ENCODE results near the gene STK32B.

The STK32B gene

GRCh38 chr4:5126857-5127256 is 75.6 kb downstream of the STK32B start:
- TF ChIP-seq CTCF (IDR thresholded peaks at IDR 0.05; ENCODE audit: low read length, missing control alignments), result no peak
- H3K4me3 ChIP-seq (replicated peaks; ENCODE audit: low read depth, low read length), result no peak overlapping the region
- no peak for DNase-seq (ENCODE audit: low read depth)

GRCh38 chr4:5127556-5127955 is 76.3 kb downstream of the STK32B start:
- no peak for TF ChIP-seq CTCF (IDR thresholded peaks at IDR 0.05; ENCODE audit: low read length, missing control alignments)
- H3K4me3 ChIP-seq (replicated peaks; ENCODE audit: low read depth, low read length), result no peak overlapping the region
- DNase-seq (ENCODE audit: low read depth), result no peak

DNA sequence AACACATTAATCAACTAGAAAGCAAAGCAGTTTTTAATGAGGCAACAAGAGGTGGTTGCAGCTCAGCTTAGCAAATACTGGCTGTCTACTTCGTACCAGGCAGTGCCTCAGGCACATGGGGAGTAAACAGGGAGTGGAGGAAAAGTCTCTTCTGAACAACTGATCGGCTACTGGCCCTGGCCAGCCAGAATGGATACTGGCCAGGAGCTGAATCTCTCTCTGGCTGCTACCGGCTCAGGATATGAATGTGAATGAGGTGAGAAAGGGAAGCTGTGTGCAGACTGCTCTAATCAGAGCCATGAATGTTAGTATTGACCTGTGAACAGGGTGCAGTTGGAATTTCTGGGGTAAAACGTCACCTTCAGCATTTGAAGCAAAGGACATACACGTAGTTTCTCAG is 77.3 kb downstream of the STK32B start:
- TF ChIP-seq CTCF (IDR thresholded peaks at IDR 0.05; ENCODE audit: low read length, missing control alignments), result no peak
- DNase-seq (ENCODE audit: low read depth), result no peak
- H3K4me3 ChIP-seq (replicated peaks; ENCODE audit: low read depth, low read length), result no peak overlapping the region

- TF ChIP-seq CTCF (IDR thresholded peaks at IDR 0.05; ENCODE audit: low read length, missing control alignments), result no peak
- no peak for DNase-seq (ENCODE audit: low read depth)
- no peak overlapping the region for H3K4me3 ChIP-seq (replicated peaks; ENCODE audit: low read depth, low read length)
These were observed 81.9 kb downstream of the STK32B start for GRCh38 chr4:5133201-5133600.

DNA sequence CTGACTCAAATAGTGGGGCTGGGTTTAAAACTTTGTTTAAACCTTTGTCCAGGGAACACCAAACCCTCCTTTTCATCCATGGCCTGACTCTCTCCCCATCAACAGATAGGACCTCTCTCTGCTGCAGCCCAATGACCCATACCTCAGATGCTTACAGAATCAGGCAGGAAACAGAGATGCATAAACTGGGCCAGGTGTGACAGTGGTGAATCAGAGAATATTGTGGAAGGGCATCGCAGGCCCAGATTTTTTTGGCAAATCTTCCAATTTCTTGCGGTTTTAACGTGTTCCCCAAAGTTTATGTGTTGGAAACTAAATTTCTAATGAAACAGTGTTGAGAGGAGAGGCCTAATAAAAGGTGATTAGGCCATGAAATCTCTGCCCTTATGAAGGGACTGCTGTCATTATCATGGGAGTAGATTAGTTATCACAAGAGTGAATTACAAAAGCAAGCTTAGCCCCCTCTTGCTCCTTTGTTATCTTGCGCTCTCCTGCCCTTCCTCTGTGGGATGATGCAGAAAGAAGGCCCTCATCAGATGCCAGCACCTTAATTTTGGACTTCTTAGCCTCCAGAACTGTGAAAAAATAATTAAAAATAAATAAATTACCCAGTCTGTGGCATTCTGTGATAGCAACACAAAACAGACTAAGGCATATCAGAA is 82.8 kb downstream of the STK32B start:
- no peak overlapping the region for H3K4me3 ChIP-seq (replicated peaks; ENCODE audit: low read depth, low read length)
- DNase-seq (ENCODE audit: low read depth), result no peak
- TF ChIP-seq CTCF (IDR thresholded peaks at IDR 0.05; ENCODE audit: low read length, missing control alignments), result no peak

DNA sequence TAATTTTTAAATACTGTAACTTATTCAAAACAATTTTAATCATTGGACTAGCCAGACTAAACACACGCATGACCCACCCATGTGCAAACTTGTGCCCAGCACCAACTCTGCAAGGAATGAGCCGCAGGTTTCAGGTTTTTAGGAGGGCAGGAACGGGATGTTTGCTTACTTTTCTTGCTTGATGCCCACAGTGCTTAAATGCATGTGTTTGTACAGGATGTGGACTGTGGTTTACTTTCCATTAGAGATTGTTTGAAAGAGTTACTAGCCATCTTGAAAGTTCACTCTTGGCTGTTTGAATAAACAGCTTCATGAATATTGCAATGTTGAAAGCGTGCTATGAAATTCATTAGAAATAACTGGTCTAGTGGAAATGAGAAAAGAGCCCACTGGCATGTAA is 83.3 kb downstream of the STK32B start:
- no peak for TF ChIP-seq CTCF (IDR thresholded peaks at IDR 0.05; ENCODE audit: low read length, missing control alignments)
- no peak overlapping the region for H3K4me3 ChIP-seq (replicated peaks; ENCODE audit: low read depth, low read length)
- DNase-seq (ENCODE audit: low read depth), result no peak

GRCh38 chr4:5137226-5137625 is 85.9 kb downstream of the STK32B start:
- no peak overlapping the region for H3K4me3 ChIP-seq (replicated peaks; ENCODE audit: low read depth, low read length)
- TF ChIP-seq CTCF (IDR thresholded peaks at IDR 0.05; ENCODE audit: low read length, missing control alignments), result no peak
- DNase-seq (ENCODE audit: low read depth), result no peak
